ENCODE data around the gene ERCC1. TPM values are rescaled to one million over a fixed set of nuclear protein-coding genes. Genes with fewer than 3 reads are reported as not detected.

Gene ERCC1
- total and polyA plus RNA-seq, 7 donors: 27.3 to 67.0 (median 41.8) TPM

- no peaks in the 10 kb centered on the region for H3K27me3 ChIP-seq
- H3K36me3 ChIP-seq: peaks cover 0 to 43% (median 6%) of the 10 kb centered on the region in 4 donors
- H3K27ac ChIP-seq: no peak overlapping the region
- H3K4me1 ChIP-seq: peaks cover 0 to 49% (median 29%) of the 10 kb centered on the region in 4 donors
- intact Hi-C loops (cut with DNase I): loop anchor here (10.0 kb wide), 1 partner anchor 274 kb away; the partner anchor contains the start of genes QPCTL and SNRPD2
- 92 to 94% methylated on average over 6 of the region's 6 CpGs for WGBS, 2 donors
- TF ChIP-seq POLR2A (IDR thresholded peaks at IDR 0.05) (no peak), CTCF (IDR thresholded peaks at IDR 0.05) (no peak), POLR2AphosphoS5 (IDR thresholded peaks at IDR 0.05) (no peak)
- no peak for DNase-seq
- H3K9me3 ChIP-seq: no peaks in the 10 kb centered on the region
- H3K4me3 ChIP-seq: no peak overlapping the region
Observed at GRCh38 chr19:45420871-45421270, 2.8 kb downstream of the ERCC1 start.

GRCh38 chr19:45420356-45420755 is 3.4 kb downstream of the ERCC1 start:
- Histone ChIP-seq H3K27ac (no peak overlapping the region), H3K9me3 (no peaks in the 10 kb centered on the region), H3K27me3 (no peaks in the 10 kb centered on the region), H3K4me1 (peaks cover 0 to 49% (median 32%) of the 10 kb centered on the region in 4 donors), H3K36me3 (peaks cover 0 to 46% (median 6%) of the 10 kb centered on the region in 4 donors), H3K4me3 (no peak overlapping the region)
- intact Hi-C loops (cut with DNase I): loop anchor here (10.0 kb wide), 1 partner anchor 274 kb away; the partner anchor contains the start of genes QPCTL and SNRPD2
- no peak for TF ChIP-seq EP300 (IDR thresholded peaks at IDR 0.05)
- no peak for TF ChIP-seq POLR2A (IDR thresholded peaks at IDR 0.05)
- TF ChIP-seq CTCF (IDR thresholded peaks at IDR 0.05): no peak
- TF ChIP-seq POLR2AphosphoS5 (IDR thresholded peaks at IDR 0.05): no peak
- no peak for DNase-seq
- WGBS, 2 donors: 87 to 90% methylated on average over 10 of the region's 10 CpGs

- H3K27me3 ChIP-seq: no peaks in the 10 kb centered on the region
- 51 to 73% methylated on average over 3 of the region's 3 CpGs for WGBS, 2 donors
- TF ChIP-seq POLR2AphosphoS5 (IDR thresholded peaks at IDR 0.05) (no peak), CTCF (IDR thresholded peaks at IDR 0.05) (no peak), EP300 (IDR thresholded peaks at IDR 0.05) (no peak), POLR2A (IDR thresholded peaks at IDR 0.05) (no peak)
- peaks cover 0 to 49% (median 32%) of the 10 kb centered on the region in 4 donors for H3K4me1 ChIP-seq
- no peak for DNase-seq
- intact Hi-C loops (cut with DNase I): loop anchor here (10.0 kb wide), 1 partner anchor 275 kb away; the partner anchor contains the start of genes QPCTL and SNRPD2
- H3K9me3 ChIP-seq: no peaks in the 10 kb centered on the region
- no peak overlapping the region for H3K27ac ChIP-seq
- peaks cover 0 to 49% (median 6%) of the 10 kb centered on the region in 4 donors for H3K36me3 ChIP-seq
- no peak overlapping the region for H3K4me3 ChIP-seq
Observed at GRCh38 chr19:45419895-45420294, 3.8 kb downstream of the ERCC1 start.

- Histone ChIP-seq H3K4me3 (no peak overlapping the region), H3K9me3 (no peaks in the 10 kb centered on the region), H3K4me1 (peaks cover 0 to 45% (median 29%) of the 10 kb centered on the region in 4 donors), H3K27me3 (no peaks in the 10 kb centered on the region), H3K27ac (peak overlapping the region in 1 of 4 donors; percentile 11), H3K36me3 (peaks cover 0 to 54% (median 6%) of the 10 kb centered on the region in 4 donors)
- DNase-seq: no peak
- 28 to 69% methylated on average over 4 of the region's 4 CpGs for WGBS, 2 donors
- TF ChIP-seq POLR2A (IDR thresholded peaks at IDR 0.05): no peak
- intact Hi-C loops (cut with DNase I): no loop called here
Observed at GRCh38 chr19:45419396-45419795, 4.3 kb downstream of the ERCC1 start.

DNA sequence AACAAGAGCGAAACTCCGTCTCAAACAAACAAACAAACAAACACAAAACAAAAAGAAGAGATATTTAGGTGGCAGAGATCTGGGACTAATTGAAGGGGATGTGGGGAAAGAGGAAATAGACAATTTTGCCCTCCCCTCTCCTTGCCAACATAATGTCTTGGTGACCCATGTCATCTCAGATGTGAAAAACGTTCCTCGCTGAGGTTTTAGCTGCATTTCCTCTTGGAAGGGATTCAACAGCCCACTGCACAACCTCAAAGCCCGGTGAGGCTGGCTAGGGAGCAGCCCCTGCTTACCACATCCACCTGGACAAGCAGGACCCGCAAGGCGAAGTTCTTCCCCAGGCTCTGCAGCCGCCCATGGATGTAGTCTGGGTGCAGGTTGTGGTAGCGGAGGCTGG is 4.9 kb downstream of the ERCC1 start:
- Histone ChIP-seq H3K9me3 (no peaks in the 10 kb centered on the region), H3K36me3 (peaks cover 0 to 60% (median 8%) of the 10 kb centered on the region in 4 donors), H3K27me3 (no peaks in the 10 kb centered on the region), H3K4me1 (peaks cover 0 to 39% (median 26%) of the 10 kb centered on the region in 4 donors), H3K4me3 (no peak overlapping the region), H3K27ac (peak overlapping the region in 1 of 4 donors; percentile 11)
- WGBS, 2 donors: 60 to 81% methylated on average over 9 of the region's 9 CpGs
- intact Hi-C loops (cut with DNase I): no loop called here
- DNase-seq: no peak
- no peak for TF ChIP-seq EP300 (IDR thresholded peaks at IDR 0.05)

DNA sequence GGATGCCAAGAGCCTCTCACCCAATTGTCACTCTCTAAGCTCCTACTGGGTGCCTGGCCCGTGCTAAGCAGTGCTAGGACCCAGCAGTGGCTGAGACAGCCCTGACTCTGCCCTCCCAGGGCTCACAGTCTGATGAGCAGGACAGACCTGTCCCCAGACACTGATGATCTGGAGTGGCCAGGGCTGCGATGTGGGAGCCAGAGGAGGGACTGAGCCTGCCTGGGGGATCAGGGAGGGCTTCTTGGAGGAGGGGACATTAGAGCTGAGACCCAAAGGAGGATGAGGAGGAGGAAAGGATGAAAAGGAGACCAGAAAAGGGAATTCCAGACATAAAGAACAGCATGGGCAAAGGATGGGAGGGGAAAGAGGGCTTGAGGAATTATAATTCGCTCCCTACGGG is 6.6 kb downstream of the ERCC1 start:
- no peaks in the 10 kb centered on the region for H3K9me3 ChIP-seq
- no peaks in the 10 kb centered on the region for H3K27me3 ChIP-seq
- 69 to 82% methylated on average over 4 of the region's 4 CpGs for WGBS, 2 donors
- peaks cover 0 to 28% (median 19%) of the 10 kb centered on the region in 4 donors for H3K4me1 ChIP-seq
- DNase-seq: no peak
- H3K4me3 ChIP-seq: no peak overlapping the region
- no peak for TF ChIP-seq CTCF (IDR thresholded peaks at IDR 0.05)
- TF ChIP-seq POLR2A (IDR thresholded peaks at IDR 0.05): no peak
- no peak for TF ChIP-seq POLR2AphosphoS5 (IDR thresholded peaks at IDR 0.05)
- no peak for TF ChIP-seq EP300 (IDR thresholded peaks at IDR 0.05)
- peaks cover 0 to 76% (median 16%) of the 10 kb centered on the region in 4 donors for H3K36me3 ChIP-seq
- intact Hi-C loops (cut with DNase I): no loop called here
- H3K27ac ChIP-seq: peak overlapping the region; percentile 34 to 71 (median 47)
